Neural crest cell (in vitro differentiated cells): ENCODE data around the gene SUSD2. TPM values are rescaled to one million over a fixed set of nuclear protein-coding genes. Genes with fewer than 3 reads are reported as not detected.

Source experiments
- DNase-seq: peaks from one replicate; pipeline ENCODE4 v3.0.0; 2021; ENCODE audit warnings: low read depth, mixed read lengths, low spot score
- H3K27ac Mint-ChIP-seq: one replicate; pipeline ENCODE4 v1.8.0; 2021; ENCODE audit warnings: mild to moderate bottlenecking, mixed read lengths; ENCODE audit not compliant: unreplicated experiment
- H3K27me3 Mint-ChIP-seq: 2 replicates; pipeline ENCODE4 v1.8.0; 2021; ENCODE audit warnings: low read depth, mild to moderate bottlenecking, mixed read lengths
- H3K36me3 Mint-ChIP-seq: 2 replicates; pipeline ENCODE4 v1.8.0; 2021; ENCODE audit warnings: low read depth, mild to moderate bottlenecking, mixed read lengths
- H3K4me1 Mint-ChIP-seq: 2 replicates; pipeline ENCODE4 v1.8.0; 2021; ENCODE audit warnings: mixed read lengths
- H3K4me3 Mint-ChIP-seq: one replicate; pipeline ENCODE4 v1.8.0; 2021; ENCODE audit warnings: mild to moderate bottlenecking, mixed read lengths
- H3K9me3 Mint-ChIP-seq: 2 replicates; pipeline ENCODE4 v1.8.0; 2021; ENCODE audit warnings: mixed read lengths
- total RNA-seq: library from RNA; stranded (reverse); gene quantifications from 2 replicates; pipeline ENCODE4 v1.2.1, GENCODE V29; 2021
- TF ChIP-seq, protein P1 (sequence below): fragments of 200-600 bp; sonication (generic); conservative IDR thresholded peaks from 2 replicates; pipeline ENCODE4 v1.5.0; 2021; ENCODE audit warnings: antibody characterized with exemption, mild to moderate bottlenecking

The SUSD2 gene
- total RNA-seq, 1 donor from 2014 or later, result 0.37 TPM

DNA sequence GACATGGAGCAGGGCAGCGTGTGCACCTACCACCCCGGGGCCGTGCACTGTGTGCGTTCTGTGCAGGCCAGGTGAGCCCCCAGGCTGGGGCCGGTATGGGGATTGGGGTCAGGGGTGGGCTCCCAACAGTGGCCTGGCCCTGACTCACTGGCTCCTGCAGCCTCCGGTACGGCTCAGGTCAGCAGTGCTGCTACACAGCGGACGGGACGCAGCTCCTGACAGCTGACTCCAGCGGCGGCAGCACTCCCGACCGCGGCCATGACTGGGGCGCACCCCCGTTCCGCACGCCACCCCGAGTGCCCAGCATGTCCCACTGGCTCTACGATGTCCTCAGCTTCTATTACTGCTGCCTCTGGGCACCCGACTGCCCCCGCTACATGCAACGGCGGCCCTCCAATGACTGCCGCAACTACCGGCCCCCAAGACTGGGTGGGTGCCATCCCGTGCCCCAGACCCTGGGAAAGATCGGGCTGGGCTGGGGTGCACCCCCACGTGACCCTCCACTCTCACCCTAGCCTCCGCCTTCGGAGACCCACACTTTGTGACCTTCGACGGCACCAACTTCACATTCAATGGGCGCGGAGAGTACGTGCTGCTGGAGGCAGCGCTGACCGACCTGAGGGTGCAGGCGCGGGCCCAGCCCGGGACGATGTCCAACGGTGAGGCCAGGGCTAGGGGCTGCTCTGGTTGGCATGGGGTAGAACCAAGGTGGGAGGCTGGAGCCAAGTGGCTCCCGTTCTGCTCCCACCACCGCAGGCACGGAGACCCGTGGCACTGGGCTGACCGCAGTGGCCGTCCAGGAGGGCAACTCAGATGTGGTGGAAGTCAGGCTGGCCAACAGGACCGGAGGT, 4.4 kb downstream of the SUSD2 start:
- H3K27ac Mint-ChIP-seq, result no peak overlapping the region
- H3K4me1 Mint-ChIP-seq, result peaks cover 4% of the 10 kb centered on the region
- H3K9me3 Mint-ChIP-seq, result no peaks in the 10 kb centered on the region
- no peak for DNase-seq
- H3K4me3 Mint-ChIP-seq, result no peak overlapping the region
- TF ChIP-seq, protein P1, sequence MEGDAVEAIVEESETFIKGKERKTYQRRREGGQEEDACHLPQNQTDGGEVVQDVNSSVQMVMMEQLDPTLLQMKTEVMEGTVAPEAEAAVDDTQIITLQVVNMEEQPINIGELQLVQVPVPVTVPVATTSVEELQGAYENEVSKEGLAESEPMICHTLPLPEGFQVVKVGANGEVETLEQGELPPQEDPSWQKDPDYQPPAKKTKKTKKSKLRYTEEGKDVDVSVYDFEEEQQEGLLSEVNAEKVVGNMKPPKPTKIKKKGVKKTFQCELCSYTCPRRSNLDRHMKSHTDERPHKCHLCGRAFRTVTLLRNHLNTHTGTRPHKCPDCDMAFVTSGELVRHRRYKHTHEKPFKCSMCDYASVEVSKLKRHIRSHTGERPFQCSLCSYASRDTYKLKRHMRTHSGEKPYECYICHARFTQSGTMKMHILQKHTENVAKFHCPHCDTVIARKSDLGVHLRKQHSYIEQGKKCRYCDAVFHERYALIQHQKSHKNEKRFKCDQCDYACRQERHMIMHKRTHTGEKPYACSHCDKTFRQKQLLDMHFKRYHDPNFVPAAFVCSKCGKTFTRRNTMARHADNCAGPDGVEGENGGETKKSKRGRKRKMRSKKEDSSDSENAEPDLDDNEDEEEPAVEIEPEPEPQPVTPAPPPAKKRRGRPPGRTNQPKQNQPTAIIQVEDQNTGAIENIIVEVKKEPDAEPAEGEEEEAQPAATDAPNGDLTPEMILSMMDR, result no peak
- H3K36me3 Mint-ChIP-seq, result no peaks in the 10 kb centered on the region
- H3K27me3 Mint-ChIP-seq, result no peaks in the 10 kb centered on the region

- Mint-ChIP-seq H3K27me3 (no peaks in the 10 kb centered on the region), H3K4me3 (no peak overlapping the region), H3K27ac (no peak overlapping the region), H3K9me3 (no peaks in the 10 kb centered on the region), H3K4me1 (peaks cover 4% of the 10 kb centered on the region), H3K36me3 (no peaks in the 10 kb centered on the region)
- no peak for DNase-seq
- TF ChIP-seq, protein P1, result no peak
Measured at GRCh38 chr22:24186352-24186740, 5.1 kb downstream of the SUSD2 start.

DNA sequence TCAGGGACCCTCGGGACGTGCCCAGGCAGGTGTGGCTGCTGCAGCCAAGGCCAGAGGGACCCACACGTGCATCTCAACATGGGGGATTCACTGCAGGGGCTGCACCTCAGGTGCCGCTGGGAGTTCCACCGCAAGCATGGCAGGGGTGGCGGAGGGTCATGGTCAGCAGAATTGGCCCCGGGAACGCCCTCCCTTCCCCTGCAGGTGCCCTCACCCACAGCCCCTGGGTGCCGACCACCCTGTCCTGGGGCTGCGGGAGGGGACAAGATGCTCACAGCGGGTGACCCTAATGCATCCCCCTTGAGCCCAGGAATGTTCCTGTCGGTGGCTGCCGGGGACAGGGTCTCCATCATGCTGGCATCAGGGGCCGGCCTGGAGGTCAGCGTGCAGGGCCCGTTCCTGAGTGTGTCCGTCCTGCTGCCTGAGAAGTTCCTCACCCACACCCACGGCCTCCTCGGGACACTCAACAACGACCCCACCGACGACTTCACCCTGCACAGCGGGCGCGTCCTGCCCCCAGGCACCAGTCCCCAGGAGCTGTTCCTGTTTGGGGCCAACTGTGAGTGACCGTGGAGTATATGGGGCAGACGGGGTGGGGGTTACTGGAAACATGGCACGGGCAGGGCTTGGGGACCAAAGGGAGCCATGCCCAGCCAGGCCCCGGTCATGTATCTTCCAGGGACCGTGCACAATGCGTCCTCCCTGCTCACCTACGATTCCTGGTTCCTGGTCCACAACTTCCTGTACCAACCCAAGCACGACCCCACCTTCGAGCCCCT, 5.8 kb downstream of the SUSD2 start:
- H3K36me3 Mint-ChIP-seq, result no peaks in the 10 kb centered on the region

GRCh38 chr22:24187731-24188644, 6.7 kb downstream of the SUSD2 start:
- H3K27ac Mint-ChIP-seq, result no peak overlapping the region
- H3K4me3 Mint-ChIP-seq, result no peak overlapping the region
- no peaks in the 10 kb centered on the region for H3K27me3 Mint-ChIP-seq
- DNase-seq, result no peak
- TF ChIP-seq, protein P1, result no peak
- H3K9me3 Mint-ChIP-seq, result no peaks in the 10 kb centered on the region
- H3K4me1 Mint-ChIP-seq, result peaks cover 4% of the 10 kb centered on the region
- no peaks in the 10 kb centered on the region for H3K36me3 Mint-ChIP-seq

More for the DNA sequence above, 5.8 kb downstream of the SUSD2 start:
- Mint-ChIP-seq H3K4me1 (peaks cover 4% of the 10 kb centered on the region), H3K27me3 (no peaks in the 10 kb centered on the region), H3K27ac (no peak overlapping the region), H3K4me3 (no peak overlapping the region), H3K9me3 (no peaks in the 10 kb centered on the region)
- DNase-seq, result no peak
- TF ChIP-seq, protein P1, result no peak

DNA sequence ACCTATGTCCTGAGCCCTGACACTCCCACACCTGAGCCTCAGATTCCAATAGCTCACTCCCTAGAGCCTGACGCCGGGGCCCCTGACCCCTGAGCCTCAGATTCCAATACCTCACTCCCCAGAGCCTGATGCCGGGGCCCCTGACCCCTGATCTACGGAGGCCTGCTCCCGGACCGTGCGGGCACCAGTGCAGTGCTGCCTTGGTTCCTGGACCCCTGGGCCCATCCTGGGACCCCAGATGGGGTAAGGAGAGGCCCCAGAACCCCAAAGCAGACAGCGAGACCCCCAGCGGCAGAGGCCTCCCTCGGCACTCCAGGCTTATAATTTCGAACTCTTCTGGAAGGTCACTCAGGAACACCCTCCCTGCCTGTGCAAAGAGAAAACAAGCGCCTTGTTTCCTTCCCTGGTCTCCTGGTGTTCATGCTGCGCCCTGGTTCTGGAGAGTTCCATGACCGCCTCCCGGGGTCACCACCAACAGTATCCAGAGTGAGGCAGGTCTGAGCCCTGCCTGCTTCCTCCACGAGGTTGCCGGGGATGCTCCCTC, 7.5 kb downstream of the SUSD2 start:
- Mint-ChIP-seq H3K4me1 (peaks cover 4% of the 10 kb centered on the region), H3K4me3 (no peak overlapping the region), H3K36me3 (no peaks in the 10 kb centered on the region), H3K27me3 (no peaks in the 10 kb centered on the region), H3K9me3 (no peaks in the 10 kb centered on the region), H3K27ac (peak overlapping the region; percentile 86)
- TF ChIP-seq, protein P1, result no peak
- no peak for DNase-seq
